NCI-H2196 (cell line): ENCODE data around the gene RPS3.

Source experiments
- DNase-seq: peaks from one replicate; lab custom pipeline; 2025; ENCODE audit not compliant: unreplicated experiment; lab: John Stamatoyannopoulos, UW

The RPS3 gene

GRCh38 chr11:75434051-75434450, 34.7 kb downstream of the RPS3 start:
- no peak for DNase-seq

- DNase-seq, result no peak
Measured at GRCh38 chr11:75434886-75435570, 35.7 kb downstream of the RPS3 start.

GRCh38 chr11:75435571-75435925, 36.2 kb downstream of the RPS3 start:
- DNase-seq, result no peak

DNA sequence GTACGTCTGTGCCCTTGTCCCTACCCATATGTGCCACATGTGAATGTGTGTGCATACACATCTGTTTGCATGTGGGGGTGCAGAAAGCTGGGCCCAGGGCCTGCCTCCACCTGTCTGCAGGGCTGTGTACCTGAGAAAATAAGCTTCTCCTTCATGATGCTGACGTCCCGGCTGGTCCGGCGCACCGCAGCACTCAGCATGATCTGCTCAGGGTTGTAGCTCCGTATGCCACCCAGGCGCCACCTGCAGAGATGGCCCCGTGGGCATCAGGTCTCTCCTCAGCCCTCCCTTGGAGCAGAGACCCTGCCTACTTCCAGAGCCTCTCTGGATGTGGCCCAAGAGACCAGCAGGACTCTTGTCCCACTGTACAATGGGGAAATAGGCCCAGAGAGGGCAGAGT, 37.5 kb downstream of the RPS3 start:
- DNase-seq, result no peak

DNA sequence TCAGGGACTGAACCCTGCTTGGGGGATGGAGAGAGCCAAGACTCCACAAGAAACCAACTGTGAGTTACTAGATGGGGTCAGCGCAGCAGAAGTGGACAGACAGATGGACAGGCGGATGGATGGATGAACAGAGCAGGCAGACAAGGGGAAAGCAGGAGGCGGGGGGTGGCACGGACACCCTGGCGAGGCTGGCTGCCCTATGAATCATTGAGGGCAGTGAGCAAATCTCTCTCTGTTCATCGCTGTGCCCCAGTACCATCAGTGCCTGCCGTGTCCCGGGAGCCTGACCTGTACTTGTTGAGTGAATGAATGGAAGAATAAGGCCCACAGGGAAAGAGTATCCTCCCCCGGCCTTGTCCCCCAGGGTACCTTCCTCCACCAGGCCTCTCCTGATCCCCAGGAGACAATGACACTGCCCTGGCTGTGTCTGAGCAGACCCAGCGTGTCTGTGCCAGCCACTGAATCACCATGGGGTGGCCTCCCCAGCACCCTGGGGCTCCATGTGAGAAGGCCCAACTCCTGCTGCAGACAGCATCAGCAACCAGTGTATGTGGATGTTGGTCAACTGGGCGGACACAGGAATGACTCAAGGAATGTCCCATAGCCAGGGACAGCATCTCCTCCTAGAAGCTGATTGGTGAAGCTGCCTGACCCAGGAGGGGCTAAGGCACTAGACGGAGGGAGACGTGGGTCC, 38.8 kb downstream of the RPS3 start:
- DNase-seq, result no peak

DNA sequence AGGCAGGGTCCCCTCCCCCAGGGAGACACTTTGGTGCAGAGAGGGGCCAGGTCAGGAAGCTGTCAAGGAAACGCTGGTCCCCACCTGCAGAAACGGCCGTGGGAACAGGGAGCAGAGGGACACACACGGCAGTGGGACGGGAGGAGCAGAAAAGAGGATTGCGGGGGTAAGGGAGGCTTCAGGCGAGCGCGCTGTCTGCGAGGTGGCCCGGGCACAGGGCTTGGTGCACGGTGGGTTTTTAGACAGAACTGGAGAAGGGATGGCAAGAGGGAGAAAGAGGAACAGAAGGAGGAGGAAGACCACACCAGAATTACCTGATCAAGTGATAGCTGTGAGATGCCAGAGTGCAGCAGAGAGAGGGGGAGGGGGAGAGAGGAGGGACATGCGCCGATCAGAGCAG, 39.7 kb downstream of the RPS3 start:
- no peak for DNase-seq

DNA sequence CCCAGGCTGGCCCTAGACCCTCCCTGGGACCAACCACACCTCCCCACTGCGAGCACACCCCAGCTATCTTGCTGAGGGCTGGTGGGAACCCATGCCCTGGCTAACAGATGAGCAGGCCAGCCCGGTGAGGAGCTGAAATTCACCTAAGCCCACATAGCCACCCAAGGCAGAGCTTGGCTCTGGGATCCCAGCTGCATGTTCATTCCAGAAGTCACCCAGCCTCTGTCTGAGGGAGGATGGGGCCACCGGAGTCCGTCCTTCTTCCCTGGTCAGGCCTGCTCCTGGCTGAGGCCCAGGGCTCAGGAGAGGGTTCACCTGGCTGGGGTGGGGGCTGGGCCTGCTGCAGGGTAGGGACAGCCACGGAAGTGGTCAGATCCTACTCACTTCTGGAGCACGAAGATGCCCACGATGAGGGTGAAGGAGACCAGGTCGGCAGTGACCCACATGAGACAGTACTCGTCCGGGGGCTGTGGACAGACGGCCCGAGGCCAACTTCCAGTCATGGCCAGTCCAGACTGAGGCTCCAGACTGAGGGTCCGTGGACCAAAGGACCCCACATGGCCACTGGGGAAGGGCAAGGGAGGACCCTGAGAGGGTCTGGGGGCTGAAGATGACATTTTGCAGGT, 40.3 kb downstream of the RPS3 start:
- DNase-seq, result no peak

- DNase-seq, result no peak
Measured at GRCh38 chr11:75440960-75441803, 41.9 kb downstream of the RPS3 start.

DNA sequence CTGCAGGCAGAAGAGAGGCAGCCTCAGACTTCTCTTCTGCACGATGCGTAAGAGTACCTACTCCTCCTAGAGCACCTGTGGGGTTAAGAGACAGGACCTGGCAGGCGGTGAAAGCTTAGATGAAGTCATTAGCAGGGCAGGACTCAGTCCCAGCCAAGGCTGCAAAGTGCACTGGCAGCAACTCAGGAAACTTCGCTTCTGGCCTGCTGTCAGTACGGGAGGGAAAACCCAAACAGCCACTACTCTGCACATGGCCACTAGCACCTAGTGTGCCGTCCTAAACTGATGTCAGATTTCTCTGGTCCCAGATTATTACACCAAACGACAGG, 42.5 kb downstream of the RPS3 start:
- no peak for DNase-seq

DNA sequence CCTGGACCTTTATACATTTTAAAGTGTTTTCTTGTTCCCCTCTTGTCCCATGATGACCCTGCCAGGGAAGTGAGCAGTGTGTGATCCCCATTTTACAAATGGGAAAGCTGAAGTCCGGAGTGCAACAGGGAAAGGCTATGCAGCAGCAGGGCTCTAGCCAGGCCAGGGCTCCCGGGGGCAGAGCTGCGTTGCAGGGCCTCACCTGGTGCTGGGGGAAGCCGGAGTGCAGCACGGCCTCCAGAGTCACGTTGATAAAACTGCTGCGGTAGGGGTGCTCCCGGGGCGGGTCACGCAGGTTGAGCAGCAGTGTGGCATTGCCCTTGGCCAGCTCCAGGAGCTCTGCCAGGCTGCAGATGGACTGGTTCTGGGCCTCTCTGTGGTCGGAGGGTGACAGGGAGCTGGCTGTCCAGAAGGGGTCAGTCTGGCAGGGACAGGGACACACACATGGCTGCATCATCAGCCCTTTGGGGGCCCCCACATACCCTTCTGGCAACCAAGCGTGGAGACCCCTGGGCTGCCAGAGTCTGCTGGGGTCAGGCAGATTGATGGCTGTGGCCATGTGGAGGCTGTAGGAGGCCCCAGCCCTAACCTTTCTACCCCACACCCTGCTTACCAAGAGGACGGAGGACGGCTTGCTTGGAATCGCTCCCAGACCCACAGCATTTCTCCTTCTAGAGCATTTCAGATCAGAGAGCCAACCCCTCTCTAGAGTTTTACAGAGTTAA, 43.0 kb downstream of the RPS3 start:
- DNase-seq, result no peak

DNA sequence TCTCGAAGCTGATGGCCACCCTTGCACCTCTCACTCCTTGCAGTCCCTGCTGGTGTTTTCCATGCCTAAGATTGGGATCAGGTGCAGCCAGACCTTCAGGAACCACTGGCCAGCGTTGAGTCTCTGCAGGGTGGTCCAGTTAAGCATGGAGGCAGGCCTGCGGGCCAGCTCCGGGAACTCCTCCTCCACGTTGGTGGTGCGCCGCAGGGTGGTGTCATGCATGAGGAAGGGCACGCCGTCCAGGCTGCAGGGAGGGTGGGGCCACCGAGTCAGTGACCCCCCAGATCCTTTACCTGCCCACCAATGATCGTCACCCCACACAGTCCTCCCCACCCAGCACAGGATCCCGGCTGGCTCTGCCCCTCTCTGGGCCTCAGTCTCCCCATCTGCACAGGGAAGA, 43.7 kb downstream of the RPS3 start:
- no peak for DNase-seq

DNA sequence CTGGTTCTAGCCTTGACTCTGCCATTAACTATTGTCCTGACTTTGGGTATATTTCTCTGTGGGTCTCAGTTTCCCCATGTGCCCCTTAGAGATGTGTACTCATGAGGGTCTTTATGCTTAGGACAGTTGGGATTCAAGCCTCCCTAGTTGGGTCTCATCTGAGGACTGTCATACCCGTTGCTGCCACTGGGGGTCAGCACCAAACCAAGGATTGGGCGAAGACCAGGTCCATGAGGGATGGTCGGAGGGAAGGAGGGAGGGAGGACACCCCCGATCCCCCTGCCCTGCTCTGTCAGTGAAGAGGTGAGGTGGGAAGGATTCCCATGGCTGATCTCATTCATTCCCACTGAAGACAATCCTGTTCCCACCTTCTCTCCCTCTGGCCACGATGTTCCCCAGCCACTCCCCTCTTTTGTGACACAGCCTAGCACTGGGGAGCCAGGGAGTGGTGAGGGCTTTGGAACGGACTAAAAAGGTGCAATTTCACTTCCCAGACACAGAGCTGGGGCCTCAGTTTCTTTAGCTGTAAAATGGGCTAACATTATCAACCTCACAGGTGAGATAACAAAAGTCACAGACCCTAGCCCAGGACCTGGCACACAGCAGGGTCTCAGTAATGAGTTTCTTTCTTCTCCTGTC, 46.1 kb downstream of the RPS3 start:
- DNase-seq, result peak; percentile 83

DNA sequence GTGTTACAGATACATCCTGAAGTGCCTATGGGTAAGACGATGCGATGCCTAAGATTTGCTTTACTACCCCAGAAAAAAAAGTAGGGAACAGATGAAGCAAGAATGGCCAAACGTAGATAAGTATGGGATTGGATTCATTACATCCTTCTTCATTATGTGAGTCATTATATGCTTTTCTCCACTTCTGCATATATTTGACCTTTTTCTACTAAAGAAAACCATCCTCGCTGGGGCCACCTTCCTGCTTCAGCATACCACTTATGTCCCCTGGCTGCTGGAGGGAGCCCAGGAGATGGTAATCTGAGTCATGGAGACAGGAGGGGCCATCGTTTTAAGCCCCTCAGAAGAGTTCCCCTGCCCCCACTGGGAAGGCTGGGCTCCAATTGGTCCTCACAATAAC, 48.1 kb downstream of the RPS3 start:
- DNase-seq, result no peak

DNA sequence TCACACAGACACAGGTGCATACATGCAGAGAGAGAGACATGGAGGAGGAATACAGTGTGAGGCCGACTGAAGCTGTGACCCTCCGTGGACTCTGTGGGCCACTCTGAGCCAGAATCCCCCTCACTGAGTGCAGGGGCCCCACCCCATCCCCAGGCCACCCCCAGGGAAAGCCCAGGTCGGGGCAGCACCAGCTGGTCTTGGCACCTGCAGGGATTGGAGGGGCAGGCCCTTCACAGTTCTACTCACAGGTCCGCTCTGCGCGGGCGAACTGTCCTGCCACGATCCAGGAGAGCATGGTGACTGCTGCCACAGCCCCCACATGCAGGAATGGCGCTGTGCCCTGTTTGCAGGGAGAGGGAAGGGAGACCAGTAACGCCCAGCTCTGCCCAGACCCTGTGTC, 50.0 kb downstream of the RPS3 start:
- no peak for DNase-seq

DNA sequence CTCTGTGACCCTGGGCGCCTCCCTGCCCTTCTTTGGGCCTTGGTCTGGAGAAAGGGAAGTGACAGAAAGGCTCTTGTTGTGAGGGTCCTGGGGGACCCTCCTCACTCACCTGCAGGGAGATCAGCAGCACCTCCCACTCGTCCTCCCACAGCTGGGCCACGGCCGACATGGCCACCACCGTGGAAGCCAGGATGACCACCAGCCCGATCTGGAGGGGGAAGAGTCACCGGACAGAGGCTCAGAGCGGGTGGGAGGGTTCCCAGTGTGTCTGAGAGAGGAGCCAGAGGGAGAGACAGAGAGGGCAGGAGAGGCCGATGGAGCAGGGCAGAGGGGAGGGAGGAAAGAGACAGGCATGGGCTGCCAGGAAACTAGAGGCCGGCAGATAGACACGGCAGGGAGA, 50.5 kb downstream of the RPS3 start:
- DNase-seq, result no peak

- DNase-seq, result no peak
Measured at GRCh38 chr11:75450236-75450635, 50.9 kb downstream of the RPS3 start.

DNA sequence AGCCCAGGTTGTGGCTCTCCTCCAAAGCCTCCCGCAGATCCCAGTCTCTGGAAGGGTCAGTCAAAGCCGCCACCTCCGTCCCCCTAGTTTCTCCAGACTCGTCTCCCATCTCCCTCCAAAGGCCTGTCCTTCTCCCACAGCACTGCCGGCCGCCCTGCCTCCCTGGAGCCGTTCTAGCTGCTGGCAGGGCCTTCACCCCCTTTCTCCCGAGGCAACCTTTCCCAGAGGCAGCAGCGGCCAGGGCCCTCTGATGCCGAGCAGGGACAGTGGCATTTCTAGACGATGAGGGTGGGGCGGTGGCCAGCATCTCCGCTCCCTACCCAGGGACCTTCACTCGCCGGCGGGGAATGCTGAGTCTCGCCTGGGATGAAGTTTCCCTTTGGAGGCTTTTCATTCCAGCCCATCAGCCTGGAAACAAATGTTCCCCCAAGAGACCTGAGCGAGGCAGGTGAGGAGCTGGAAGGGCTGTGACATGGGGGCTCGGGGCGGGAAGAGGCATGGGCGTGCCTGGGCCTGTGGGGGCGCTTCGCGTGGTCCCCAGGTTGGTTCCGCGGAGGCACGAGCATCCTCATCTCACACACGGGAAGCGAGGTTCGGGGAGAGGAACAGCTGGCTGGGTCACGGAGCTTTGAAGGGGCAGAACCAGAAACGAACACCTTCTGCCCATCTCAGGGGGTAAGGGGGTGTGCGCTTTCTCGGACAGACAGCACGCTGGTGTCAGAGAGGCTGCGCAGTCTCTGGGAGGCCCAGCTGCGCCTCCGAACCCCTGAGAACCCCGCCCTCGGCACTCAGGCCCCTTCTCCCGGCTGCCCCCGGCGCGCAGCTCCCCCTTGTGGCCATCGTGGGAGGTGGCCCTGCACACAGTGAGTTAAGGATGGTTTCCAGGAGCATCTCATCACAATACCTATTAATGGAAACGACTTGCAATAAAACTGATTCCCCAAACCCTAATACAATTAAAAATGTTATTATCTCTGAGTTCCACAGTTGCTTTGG, 51.8 kb downstream of the RPS3 start:
- DNase-seq, result peak; percentile 22

DNA sequence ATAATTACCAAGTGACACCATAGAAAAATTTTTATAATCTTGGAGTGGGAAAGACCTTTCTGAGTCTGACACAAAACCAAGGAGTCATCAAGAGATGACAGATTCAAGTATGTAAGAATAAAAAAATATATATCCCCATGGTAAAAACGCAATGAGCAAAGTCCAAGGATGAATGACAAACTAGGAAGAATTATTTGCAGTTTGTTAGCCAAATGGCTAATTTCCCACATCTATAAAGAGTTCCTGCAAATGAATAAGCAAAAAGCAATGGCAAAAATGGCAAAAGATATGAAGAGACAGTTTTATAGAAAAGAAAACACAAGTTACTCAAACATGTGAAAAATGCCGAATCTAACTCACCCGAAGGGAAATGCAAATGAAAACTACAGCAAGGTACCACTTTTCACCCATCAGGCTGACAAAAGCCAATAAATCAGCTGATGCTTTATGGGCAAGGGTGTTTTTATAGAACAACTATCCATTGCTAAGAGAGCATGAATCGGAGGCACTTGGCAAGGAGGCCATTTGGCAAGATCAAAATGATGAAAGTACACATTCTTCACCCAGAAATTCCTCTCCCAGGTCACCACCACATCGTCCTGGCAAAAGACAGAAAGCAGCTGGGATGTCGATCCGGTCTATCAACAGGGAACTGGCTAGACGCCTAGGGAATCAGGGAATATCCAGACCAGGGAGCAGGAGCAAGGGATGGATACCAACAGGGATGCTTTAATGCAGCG, 54.8 kb downstream of the RPS3 start:
- no peak for DNase-seq

DNA sequence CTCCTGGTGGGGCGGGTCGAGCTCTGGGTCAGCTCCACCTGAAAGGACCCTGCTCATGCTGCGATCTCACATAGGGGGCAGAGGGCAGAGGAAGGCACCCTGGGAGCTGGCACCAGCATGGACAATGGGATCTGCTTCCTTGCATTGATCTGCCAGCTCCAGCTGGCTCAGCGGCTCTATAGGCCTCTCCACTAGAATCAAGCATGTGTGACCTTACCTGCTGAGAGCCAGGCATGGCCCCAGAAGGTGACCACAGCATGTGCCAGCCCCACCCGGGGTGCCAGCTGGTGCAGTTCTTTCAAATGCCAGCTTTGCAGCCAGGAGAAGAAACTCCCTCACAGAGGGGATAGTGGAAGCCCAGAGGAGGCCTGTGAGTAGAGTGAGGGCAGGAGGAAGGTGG, 55.7 kb downstream of the RPS3 start:
- DNase-seq, result peak; percentile 64
